Choroid plexus epithelial cell (primary cell): Measurements from ENCODE around the gene FAM193A.

Experiments used
- DNase-seq: peaks from one replicate; pipeline ENCODE4 v3.0.0-alpha.2; 2010; ENCODE audit warnings: low read depth
- H3K4me3 ChIP-seq: 2 replicates; pipeline ENCODE4 v1.5.1; 2011; ENCODE audit warnings: low read depth, mild to moderate bottlenecking, control low read depth, low read length, moderate library complexity
- TF ChIP-seq, protein P1 (sequence below): conservative IDR thresholded peaks from 2 replicates; pipeline ENCODE4 v1.5.1; 2011; ENCODE audit warnings: low read depth, mild to moderate bottlenecking, control low read depth, inconsistent platforms, low read length, moderate library complexity

Gene FAM193A

DNA sequence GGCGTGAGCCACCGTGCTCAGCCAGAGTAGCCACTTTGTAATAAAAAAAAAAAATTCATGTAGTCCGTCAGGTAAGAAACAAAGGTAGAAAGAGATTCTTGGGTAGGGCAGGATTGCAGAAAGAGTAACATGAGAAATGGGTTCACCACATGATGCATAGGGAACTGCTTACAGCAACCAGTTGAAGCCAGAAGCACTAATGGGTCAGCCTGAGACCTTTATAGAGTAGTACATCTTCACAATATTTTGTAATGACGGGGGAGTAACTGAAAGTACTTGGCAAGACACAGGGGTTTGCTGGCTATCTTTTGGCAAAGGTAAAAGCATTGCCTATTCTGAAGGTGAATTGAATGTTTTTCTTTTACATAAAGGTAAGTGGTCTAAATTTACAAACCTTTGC, 29.1 kb downstream of the FAM193A start:
- TF ChIP-seq, protein P1, sequence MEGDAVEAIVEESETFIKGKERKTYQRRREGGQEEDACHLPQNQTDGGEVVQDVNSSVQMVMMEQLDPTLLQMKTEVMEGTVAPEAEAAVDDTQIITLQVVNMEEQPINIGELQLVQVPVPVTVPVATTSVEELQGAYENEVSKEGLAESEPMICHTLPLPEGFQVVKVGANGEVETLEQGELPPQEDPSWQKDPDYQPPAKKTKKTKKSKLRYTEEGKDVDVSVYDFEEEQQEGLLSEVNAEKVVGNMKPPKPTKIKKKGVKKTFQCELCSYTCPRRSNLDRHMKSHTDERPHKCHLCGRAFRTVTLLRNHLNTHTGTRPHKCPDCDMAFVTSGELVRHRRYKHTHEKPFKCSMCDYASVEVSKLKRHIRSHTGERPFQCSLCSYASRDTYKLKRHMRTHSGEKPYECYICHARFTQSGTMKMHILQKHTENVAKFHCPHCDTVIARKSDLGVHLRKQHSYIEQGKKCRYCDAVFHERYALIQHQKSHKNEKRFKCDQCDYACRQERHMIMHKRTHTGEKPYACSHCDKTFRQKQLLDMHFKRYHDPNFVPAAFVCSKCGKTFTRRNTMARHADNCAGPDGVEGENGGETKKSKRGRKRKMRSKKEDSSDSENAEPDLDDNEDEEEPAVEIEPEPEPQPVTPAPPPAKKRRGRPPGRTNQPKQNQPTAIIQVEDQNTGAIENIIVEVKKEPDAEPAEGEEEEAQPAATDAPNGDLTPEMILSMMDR: no peak
- DNase-seq: no peak

DNA sequence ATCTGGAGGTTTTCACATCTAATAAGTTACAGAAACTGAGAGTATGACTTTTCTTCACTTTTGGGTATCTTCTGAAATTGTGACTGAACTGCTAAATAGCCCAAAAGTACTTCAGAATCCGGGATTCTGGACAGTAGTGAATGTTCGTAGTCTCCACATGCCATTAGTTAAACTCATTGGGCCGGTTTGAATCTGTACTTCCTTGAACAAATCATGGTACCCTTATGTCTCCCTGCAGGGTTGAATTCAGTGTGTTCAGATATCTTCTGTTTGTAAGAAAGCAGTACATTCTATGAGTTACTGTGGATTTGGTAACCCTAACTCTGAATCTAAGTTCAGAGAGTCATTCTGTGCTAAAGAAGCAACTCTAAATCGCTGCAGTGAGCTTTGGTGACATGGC, 33.6 kb downstream of the FAM193A start:
- no peak overlapping the region for H3K4me3 ChIP-seq
- TF ChIP-seq, protein P1: no peak
- DNase-seq: no peak

More for the DNA sequence above, 29.1 kb downstream of the FAM193A start:
- no peak overlapping the region for H3K4me3 ChIP-seq

DNA sequence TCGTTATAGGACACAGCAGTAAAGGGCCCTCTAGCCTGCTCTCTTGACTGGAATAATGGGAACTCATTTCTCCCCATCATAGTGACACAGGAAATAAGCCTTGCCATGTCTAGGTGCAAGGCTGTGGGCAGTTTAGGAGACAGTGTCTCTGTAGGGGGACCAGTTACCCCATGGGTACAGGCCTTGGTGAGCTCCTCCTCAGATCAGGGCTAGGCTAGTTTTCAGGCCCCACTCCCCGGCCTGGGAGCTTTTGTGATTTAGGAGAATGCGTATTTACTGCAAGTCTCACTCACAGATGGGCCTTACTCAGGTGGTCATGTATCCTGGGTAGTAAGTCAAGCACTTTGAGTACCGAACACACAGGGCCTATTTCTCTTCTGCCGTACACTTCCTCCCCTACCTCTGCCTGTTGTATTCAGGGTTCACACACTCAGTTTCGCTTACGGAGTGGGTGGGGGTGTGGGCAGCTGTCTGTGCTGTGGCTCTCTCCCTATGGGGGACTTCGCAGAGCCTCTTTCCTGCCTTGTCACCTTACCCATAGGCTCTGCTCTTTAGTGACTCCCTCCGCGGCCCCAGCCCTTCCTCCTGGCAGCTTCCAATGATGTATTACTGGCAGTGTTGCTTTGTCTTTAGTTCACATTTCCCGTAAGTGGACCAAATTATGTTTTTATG, 34.2 kb downstream of the FAM193A start:
- DNase-seq: no peak
- H3K4me3 ChIP-seq: no peak overlapping the region
- TF ChIP-seq, protein P1: no peak

DNA sequence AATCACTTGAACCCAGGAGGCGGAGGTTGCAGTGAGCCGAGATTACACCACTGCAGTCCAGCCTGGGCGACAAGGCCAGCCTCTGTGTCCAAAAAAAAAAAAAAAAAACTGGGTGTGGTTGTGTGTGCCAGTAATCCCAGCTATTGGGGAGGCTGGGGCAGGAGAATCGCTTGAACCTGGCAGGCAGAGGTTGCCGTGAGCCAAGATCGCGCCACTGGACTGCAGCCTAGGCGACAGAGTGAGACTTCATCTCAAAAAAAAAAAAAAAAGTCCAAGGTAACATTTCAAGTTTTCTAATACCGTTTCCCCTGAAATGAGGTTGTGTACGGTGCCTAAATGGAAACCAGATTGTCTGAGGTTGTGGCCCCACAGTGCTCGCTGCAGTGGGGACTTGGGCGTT, 35.6 kb downstream of the FAM193A start:
- TF ChIP-seq, protein P1: no peak
- no peak overlapping the region for H3K4me3 ChIP-seq
- no peak for DNase-seq

DNA sequence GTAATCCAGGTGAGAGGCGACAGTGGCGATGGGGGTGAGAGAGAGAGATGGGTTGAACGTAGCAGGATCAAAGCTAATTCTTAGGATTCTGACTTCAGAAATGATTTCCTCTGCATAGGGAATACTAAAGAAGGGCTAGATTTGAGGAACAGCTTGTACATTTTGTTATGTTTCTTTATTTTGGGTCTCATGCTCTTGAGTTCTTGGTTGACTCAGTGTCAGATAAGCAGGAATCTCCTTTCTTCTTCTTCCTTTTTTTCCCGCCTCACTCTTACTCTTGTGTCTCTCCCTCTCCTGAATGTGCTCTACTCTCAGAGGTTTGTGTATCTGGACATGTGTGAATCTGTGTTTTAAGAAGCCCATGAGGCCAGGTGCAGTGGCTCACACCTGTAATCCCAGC, 36.4 kb downstream of the FAM193A start:
- no peak overlapping the region for H3K4me3 ChIP-seq
- TF ChIP-seq, protein P1: no peak
- DNase-seq: no peak

DNA sequence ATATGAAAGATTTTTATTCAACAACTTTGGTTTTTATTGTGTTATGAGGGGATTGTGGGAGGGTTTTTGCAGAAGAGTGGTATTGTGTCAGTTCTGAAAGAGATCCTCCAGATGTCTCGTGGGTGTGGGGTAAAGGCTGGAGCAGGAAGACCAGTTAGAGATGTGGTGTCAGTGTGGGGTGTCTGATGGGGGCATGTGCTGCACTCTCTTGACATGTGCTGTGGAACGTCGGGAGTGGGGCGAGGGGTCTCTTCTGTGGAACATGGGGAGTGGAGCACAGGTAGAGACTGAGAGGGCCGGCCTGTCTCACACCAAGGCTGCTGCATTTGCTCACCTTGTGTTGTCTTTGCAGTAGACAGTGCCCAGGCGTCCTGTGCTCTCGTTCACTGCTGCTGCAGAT, 37.6 kb downstream of the FAM193A start:
- H3K4me3 ChIP-seq: no peak overlapping the region
- DNase-seq: no peak
- TF ChIP-seq, protein P1: no peak

DNA sequence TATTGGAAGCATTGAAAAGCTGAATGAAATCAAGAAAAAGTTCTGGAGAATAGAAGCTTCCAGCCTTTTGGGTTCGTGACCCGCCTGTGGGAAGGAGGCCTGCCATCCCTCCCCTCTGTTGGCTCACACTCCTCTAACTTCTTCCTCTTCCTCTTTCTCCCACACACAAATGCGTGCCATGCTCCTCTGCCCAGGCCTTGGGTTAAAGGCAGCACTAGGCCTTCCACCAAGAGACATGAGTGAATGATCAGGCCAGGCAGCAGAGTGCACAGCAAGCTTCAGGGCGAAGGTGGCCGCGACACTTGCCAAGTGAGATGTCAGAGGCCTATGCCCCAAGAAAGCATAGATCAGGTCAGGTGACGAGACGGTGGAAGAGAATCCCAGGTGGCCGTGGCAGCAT, 38.4 kb downstream of the FAM193A start:
- DNase-seq: no peak
- no peak overlapping the region for H3K4me3 ChIP-seq
- TF ChIP-seq, protein P1: no peak
